SIG-M5 treated with dmso at 0.1 percent for 504 hours (cell line): Measurements from ENCODE around the gene ZNRF1.
A peak's percentile ranks its signal among the peaks of the same experiment; 100 is the strongest.

Experiments used
- DNase-seq: peaks from one replicate; lab custom pipeline; 2025; ENCODE audit not compliant: unreplicated experiment; lab: John Stamatoyannopoulos, UW

Gene ZNRF1

DNA sequence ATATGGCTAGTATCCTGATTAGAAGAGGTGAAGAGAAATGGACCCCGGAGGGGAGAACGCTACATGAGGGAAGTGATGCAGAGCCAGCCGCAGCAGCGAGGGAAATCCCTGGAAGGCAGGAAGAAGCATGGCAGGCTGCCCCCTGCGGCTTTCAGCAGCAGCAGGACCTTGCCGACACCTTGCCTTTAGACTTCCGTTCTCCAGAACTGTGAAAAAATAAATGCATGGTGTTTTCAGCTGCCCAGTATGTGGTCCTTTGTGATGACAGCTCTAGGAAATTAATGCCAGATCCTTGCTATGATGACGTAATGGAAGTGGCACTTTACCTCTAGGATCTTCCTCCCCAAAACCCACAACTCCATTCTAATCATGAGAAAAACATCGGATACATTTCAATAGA is 139.8 kb downstream of the ZNRF1 start:
- DNase-seq, result no peak

DNA sequence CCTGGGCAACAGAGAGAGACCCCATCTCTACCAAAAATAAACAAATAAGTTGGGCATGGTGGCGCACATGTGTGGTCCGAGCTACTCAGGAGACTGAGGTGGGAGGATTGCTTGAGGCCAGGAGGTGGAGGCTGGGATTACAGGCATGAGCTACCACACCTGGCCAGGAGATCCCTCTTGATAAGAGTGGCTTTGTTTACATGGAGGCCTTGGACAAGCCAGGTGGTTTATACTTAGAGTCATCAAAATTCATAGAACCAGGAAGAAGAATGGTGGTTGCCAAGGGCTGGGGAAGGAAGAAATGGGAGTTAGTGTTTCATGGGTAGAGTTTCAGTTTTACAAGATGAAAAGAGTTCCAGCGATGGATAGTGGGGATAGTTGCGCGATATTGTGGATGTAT is 140.7 kb downstream of the ZNRF1 start:
- DNase-seq, result no peak

DNA sequence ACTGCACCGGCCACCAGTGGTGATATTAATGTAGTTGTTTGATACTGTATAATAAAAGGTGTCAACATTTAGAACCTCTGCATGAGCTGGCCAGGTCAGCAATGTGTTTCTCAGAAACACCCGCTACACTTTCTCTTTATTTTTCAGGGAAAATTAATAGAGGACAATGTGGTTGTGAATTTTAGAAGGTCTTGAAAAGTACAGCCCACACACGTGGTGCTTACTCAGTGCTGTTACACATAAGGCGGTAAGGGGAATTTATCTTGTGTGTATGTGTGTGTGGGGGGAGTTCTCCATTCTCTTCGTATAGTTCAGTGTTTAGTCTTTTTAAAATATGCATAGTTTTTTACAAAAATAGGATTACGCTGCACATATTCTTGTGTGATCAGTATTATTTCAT is 145.1 kb downstream of the ZNRF1 start:
- no peak for DNase-seq

DNA sequence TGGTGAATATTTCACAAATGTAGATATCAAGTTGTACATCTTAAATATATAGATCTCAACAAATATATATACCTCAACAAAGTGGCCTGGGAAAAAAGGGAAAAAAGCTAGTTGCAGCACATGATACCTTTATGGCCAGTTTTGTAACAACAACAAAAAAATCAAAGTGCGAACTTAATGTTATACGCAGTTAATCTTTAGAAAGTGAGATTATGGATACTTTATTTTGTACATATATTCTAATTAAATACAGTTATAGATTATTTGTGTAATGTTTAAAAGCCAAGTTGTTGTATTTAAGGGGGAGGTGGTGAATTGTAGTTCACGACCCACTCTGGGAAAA is 149.1 kb downstream of the ZNRF1 start:
- no peak for DNase-seq

DNA sequence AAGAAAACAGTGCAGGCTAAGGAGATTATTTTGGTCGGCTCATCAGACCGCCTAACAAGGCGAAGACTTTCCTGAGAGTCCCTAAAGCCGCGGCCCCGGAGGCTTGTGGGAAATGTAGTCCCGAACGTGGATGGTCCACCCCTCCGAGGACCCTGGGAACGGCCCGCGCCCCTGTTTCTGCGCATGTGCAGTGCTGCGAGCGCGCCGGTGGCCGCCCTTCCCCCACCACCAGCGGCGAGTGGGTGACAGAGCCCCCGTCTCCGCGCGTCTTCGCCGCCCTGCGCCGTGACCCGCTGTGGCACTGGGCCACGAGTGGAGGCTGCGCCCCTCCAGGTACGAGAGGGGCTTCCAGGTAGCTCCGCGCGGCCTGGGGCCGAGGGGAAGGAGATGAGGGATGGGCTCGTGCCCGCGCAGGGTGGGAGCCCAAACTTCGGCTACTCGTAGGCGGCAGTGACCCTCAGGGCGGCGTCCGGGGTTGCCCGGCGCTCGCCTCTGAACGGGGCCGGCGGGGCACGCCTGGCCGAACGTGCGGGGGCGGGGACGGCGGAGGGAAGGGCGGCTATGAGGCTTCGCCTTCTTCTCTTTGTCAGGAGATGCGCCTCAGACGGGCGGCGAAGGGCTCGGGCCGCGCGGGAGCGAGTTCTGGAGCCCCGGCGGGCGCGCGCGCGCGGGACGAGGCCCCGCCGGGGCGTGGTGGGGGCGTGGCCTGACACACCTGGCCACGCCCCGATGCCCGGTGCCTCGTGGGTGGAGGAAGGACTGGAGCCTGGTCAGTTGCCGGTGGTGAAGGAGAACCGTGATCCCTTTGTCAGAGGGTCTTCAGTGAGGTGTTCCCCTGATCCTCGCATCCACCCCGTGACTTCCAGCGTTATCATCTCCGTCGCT is 149.7 kb downstream of the ZNRF1 start, which contains the start of gene ZFP1:
Gene ZFP1 (plus strand): TSS at position 214 of the 885 bp plus-strand sequence. CDS start 4,428 bp downstream, outside the sequence.
- DNase-seq, result peak; percentile 89

DNA sequence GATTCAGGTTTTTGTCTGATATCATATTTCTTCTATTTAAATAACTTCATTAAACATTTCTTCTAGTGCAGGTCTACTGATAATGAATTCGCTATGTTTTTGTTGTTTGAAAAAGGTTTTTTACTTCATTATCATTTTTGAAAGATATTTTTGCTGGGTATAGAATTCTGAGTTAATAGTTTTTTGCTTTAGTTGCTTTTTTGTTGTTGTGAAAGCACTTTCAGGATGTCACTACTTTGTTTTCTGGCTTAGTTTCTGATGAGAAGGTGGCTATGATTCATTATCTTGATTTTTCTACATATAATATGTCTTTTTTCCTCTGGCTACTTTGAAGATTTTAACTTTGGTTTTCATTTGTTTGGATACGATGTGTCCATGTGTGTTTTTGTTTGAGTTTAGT is 153.0 kb downstream of the ZNRF1 start:
- DNase-seq, result no peak

DNA sequence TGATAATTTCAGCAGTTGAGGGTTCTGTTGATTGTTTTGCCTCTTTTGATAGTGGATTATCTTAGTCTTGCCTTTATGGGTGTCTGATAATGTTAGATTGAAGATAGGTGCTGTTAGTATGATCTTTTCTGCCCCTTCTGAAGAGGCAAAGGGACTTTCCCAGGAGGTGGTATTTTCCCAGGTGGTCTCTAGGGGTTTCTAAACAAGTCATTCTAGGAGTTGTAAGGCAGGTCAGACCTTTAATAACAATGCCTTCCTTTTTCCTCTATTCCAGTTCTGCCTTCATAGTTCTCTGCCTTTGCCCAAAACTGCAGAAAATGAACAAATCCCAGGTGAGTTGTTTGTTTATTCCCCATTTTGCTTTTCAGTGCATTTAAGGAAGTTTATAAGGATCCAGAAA is 153.8 kb downstream of the ZNRF1 start:
- DNase-seq, result no peak

DNA sequence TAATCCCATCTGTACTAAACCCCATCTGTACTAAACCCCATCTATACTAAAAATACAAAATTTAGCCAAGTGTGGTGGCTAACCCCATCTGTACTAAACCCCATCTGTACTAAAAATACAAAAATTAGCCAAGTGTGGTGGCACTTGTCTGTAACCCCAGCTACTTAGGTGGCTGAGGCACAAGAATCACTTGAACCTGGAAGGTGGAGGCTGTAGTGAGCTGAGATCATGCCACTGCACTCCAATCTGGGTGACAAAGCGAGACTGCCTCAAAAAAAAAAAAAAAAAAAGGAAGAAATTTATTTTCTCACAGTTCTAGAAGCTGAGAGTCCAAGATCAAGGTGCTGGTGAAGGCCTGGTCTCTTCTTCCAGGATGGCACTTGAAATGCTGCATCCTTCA is 161.6 kb downstream of the ZNRF1 start:
- DNase-seq, result no peak
